Measurements from ENCODE around the gene PGBD2. TPM values are rescaled to one million over a fixed set of nuclear protein-coding genes. Genes with fewer than 3 reads are reported as not detected.
A peak's percentile ranks its signal among the peaks of the same experiment; 100 is the strongest.

PGBD2 gene
- total and polyA plus RNA-seq, 2 of the 13 experiments (the other 11 are each of a cell fraction or from before 2014, with no cell fraction given), result 6.0 to 7.4 TPM

DNA sequence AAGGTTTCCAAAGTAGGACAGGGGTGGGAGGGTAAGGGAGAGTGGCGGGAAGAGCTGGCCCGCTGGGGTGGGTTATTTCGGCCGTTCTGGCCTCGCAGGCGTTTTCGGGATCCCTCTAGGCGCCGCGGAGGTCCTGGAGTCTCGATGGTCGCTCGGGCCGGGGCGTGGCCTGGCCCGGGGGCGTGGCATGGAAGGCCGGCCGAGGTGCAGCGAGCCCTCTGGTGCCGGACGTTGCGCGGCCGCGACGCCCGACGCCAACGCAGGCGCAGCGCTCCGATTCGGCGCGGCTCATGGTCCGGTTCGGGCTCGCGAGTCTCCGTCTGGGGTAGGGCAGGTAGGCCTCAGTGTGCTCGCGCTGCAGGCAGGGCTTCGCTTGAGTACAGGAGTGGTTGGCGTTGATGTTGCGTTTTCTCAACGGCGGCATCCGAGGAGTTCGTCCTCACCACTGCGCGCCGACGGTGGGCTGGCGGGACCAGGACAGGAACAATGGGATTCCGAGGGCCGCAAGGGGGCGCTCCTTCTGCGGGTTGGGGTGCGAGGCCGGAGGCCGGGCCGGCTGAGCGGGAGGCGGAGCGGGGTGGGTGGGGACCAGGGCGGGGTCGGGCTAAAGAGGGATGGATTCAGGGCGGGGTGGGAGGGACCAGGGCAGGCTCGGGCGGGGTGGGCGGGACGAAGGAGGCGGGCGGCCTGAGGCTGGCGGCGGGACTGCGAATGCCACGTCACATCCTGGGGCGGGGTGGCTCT, at the start of gene PGBD2 (continued):
- TF ChIP-seq, protein P1, sequence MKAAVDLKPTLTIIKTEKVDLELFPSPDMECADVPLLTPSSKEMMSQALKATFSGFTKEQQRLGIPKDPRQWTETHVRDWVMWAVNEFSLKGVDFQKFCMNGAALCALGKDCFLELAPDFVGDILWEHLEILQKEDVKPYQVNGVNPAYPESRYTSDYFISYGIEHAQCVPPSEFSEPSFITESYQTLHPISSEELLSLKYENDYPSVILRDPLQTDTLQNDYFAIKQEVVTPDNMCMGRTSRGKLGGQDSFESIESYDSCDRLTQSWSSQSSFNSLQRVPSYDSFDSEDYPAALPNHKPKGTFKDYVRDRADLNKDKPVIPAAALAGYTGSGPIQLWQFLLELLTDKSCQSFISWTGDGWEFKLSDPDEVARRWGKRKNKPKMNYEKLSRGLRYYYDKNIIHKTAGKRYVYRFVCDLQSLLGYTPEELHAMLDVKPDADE (CRISPR knock-in tag; IDR thresholded peaks at IDR 0.05), result peak; percentile 59; the same call in 1 of the 2 replicates
- no peak for TF ChIP-seq RORA (CRISPR knock-in tag; IDR thresholded peaks at IDR 0.05)
- peak; percentile 62; the same call in 1 of the 2 replicates for TF ChIP-seq NKX3-1 (CRISPR knock-in tag; IDR thresholded peaks at IDR 0.05)
- 0 out of 2 replicates have a peak, but pooled peaks have one; percentile 69 for TF ChIP-seq NFKBIZ (CRISPR knock-in tag; IDR thresholded peaks at IDR 0.05)
- no peak for TF ChIP-seq HNF4G (IDR thresholded peaks at IDR 0.05; ENCODE audit: borderline replicate concordance, low read depth, low read length)
- TF ChIP-seq HNF4G (CRISPR knock-in tag; IDR thresholded peaks at IDR 0.05; ENCODE audit: borderline replicate concordance, low read depth), result 0 out of 2 replicates have a peak, but pooled peaks have one; percentile 70
- TF ChIP-seq, protein P2, sequence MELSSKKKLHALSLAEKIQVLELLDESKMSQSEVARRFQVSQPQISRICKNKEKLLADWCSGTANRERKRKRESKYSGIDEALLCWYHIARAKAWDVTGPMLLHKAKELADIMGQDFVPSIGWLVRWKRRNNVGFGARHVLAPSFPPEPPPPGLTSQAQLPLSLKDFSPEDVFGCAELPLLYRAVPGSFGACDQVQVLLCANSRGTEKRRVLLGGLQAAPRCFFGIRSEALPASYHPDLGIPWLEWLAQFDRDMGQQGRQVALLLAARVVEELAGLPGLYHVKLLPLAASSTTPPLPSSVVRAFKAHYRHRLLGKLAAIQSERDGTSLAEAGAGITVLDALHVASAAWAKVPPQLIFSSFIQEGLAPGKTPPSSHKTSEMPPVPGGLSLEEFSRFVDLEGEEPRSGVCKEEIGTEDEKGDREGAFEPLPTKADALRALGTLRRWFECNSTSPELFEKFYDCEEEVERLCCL (CRISPR knock-in tag; IDR thresholded peaks at IDR 0.05; ENCODE audit: borderline replicate concordance), result peak; percentile 35; the same call in 1 of the 2 replicates
- TF ChIP-seq, protein P3, sequence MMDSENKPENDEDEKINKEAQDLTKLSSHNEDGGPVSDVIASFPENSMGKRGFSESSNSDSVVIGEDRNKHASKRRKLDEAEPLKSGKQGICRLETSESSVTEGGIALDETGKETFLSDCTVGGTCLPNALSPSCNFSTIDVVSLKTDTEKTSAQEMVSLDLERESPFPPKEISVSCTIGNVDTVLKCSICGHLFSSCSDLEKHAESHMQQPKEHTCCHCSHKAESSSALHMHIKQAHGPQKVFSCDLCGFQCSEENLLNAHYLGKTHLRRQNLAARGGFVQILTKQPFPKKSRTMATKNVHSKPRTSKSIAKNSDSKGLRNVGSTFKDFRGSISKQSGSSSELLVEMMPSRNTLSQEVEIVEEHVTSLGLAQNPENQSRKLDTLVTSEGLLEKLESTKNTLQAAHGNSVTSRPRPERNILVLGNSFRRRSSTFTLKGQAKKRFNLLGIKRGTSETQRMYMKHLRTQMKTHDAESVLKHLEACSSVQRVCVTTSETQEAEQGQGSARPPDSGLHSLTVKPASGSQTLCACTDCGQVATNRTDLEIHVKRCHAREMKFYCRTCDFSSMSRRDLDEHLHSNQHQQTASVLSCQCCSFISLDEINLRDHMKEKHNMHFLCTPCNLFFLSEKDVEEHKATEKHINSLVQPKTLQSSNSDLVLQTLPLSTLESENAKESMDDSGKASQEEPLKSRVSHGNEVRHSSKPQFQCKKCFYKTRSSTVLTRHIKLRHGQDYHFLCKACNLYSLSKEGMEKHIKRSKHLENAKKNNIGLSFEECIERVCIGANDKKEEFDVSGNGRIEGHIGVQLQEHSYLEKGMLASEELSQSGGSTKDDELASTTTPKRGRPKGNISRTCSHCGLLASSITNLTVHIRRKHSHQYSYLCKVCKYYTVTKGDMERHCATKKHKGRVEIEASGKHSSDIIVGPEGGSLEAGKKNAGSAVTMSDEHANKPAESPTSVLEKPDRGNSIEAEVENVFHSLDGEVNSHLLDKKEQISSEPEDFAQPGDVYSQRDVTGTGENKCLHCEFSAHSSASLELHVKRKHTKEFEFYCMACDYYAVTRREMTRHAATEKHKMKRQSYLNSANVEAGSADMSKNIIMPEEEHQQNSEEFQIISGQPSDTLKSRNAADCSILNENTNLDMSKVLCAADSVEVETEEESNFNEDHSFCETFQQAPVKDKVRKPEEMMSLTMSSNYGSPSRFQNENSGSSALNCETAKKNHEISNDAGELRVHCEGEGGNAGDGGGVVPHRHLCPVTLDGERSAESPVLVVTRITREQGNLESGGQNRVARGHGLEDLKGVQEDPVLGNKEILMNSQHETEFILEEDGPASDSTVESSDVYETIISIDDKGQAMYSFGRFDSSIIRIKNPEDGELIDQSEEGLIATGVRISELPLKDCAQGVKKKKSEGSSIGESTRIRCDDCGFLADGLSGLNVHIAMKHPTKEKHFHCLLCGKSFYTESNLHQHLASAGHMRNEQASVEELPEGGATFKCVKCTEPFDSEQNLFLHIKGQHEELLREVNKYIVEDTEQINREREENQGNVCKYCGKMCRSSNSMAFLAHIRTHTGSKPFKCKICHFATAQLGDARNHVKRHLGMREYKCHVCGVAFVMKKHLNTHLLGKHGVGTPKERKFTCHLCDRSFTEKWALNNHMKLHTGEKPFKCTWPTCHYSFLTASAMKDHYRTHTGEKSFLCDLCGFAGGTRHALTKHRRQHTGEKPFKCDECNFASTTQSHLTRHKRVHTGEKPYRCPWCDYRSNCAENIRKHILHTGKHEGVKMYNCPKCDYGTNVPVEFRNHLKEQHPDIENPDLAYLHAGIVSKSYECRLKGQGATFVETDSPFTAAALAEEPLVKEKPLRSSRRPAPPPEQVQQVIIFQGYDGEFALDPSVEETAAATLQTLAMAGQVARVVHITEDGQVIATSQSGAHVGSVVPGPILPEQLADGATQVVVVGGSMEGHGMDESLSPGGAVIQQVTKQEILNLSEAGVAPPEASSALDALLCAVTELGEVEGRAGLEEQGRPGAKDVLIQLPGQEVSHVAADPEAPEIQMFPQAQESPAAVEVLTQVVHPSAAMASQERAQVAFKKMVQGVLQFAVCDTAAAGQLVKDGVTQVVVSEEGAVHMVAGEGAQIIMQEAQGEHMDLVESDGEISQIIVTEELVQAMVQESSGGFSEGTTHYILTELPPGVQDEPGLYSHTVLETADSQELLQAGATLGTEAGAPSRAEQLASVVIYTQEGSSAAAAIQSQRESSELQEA (CRISPR knock-in tag; IDR thresholded peaks at IDR 0.05; ENCODE audit: not compliant biosample characterization), result peak; percentile 93
- no peak; the same call in 1 of the 2 replicates for TF ChIP-seq ZNF776 (CRISPR knock-in tag; IDR thresholded peaks at IDR 0.05)
- TF ChIP-seq ZNF333 (CRISPR knock-in tag; IDR thresholded peaks at IDR 0.05; ENCODE audit: borderline replicate concordance), result peak; percentile 88; the same call in 1 of the 2 replicates
- 0 out of 2 replicates have a peak, but pooled peaks have one; percentile 37 for TF ChIP-seq KLF15 (CRISPR knock-in tag; IDR thresholded peaks at IDR 0.05; ENCODE audit: borderline replicate concordance)
- TF ChIP-seq, protein P4, sequence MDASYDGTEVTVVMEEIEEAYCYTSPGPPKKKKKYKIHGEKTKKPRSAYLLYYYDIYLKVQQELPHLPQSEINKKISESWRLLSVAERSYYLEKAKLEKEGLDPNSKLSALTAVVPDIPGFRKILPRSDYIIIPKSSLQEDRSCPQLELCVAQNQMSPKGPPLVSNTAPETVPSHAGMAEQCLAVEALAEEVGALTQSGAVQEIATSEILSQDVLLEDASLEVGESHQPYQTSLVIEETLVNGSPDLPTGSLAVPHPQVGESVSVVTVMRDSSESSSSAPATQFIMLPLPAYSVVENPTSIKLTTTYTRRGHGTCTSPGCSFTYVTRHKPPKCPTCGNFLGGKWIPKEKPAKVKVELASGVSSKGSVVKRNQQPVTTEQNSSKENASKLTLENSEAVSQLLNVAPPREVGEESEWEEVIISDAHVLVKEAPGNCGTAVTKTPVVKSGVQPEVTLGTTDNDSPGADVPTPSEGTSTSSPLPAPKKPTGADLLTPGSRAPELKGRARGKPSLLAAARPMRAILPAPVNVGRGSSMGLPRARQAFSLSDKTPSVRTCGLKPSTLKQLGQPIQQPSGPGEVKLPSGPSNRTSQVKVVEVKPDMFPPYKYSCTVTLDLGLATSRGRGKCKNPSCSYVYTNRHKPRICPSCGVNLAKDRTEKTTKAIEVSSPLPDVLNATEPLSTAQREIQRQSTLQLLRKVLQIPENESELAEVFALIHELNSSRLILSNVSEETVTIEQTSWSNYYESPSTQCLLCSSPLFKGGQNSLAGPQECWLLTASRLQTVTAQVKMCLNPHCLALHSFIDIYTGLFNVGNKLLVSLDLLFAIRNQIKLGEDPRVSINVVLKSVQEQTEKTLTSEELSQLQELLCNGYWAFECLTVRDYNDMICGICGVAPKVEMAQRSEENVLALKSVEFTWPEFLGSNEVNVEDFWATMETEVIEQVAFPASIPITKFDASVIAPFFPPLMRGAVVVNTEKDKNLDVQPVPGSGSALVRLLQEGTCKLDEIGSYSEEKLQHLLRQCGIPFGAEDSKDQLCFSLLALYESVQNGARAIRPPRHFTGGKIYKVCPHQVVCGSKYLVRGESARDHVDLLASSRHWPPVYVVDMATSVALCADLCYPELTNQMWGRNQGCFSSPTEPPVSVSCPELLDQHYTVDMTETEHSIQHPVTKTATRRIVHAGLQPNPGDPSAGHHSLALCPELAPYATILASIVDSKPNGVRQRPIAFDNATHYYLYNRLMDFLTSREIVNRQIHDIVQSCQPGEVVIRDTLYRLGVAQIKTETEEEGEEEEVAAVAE (CRISPR knock-in tag; IDR thresholded peaks at IDR 0.05; ENCODE audit: borderline replicate concordance), result no peak; the same call in 1 of the 2 replicates

Measured in HepG2 (cell line).